Choroid plexus epithelial cell (primary cell): ENCODE results near the gene HSDL2.
A peak's percentile ranks its signal among the peaks of the same experiment; 100 is the strongest.

ENCODE experiments used
- DNase-seq: peaks from one replicate; pipeline ENCODE4 v3.0.0-alpha.2; 2010; ENCODE audit warnings: low read depth
- H3K4me3 ChIP-seq: 2 replicates; pipeline ENCODE4 v1.5.1; 2011; ENCODE audit warnings: low read depth, mild to moderate bottlenecking, control low read depth, low read length, moderate library complexity
- TF ChIP-seq, protein P1 (sequence below): conservative IDR thresholded peaks from 2 replicates; pipeline ENCODE4 v1.5.1; 2011; ENCODE audit warnings: low read depth, mild to moderate bottlenecking, control low read depth, inconsistent platforms, low read length, moderate library complexity

Gene HSDL2

DNA sequence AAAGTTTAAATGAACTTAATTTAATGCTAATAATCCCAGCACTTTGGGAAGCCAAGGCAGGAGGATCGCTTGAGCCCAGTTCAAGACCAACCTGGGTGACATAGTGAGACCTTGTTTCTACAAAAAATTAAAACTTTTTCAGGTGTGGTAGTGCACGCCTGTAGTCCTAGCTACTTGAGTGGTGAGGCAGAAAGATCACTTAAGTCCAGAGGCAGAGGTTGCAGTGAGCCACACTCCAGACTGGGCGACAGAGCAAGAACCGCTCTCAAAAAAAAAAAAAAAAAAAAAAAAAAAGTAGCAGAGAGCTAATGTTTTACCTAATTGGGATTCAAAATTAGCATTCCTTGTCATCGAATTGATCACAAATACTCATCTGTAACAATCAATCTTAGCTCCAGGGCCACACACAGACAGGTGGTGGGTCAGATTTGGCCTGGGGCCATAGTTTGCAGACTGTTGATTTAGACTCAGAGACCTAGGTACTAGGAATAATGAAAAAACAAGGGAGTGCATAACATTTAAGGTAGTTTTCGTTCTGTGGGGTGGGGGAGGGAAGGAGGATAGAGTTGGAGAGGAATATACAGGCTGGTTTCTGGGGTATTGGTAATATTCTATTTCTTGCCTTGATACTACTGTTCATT is 21.4 kb downstream of the HSDL2 start:
- DNase-seq, result no peak
- TF ChIP-seq, protein P1, sequence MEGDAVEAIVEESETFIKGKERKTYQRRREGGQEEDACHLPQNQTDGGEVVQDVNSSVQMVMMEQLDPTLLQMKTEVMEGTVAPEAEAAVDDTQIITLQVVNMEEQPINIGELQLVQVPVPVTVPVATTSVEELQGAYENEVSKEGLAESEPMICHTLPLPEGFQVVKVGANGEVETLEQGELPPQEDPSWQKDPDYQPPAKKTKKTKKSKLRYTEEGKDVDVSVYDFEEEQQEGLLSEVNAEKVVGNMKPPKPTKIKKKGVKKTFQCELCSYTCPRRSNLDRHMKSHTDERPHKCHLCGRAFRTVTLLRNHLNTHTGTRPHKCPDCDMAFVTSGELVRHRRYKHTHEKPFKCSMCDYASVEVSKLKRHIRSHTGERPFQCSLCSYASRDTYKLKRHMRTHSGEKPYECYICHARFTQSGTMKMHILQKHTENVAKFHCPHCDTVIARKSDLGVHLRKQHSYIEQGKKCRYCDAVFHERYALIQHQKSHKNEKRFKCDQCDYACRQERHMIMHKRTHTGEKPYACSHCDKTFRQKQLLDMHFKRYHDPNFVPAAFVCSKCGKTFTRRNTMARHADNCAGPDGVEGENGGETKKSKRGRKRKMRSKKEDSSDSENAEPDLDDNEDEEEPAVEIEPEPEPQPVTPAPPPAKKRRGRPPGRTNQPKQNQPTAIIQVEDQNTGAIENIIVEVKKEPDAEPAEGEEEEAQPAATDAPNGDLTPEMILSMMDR, result no peak
- H3K4me3 ChIP-seq, result no peak overlapping the region

DNA sequence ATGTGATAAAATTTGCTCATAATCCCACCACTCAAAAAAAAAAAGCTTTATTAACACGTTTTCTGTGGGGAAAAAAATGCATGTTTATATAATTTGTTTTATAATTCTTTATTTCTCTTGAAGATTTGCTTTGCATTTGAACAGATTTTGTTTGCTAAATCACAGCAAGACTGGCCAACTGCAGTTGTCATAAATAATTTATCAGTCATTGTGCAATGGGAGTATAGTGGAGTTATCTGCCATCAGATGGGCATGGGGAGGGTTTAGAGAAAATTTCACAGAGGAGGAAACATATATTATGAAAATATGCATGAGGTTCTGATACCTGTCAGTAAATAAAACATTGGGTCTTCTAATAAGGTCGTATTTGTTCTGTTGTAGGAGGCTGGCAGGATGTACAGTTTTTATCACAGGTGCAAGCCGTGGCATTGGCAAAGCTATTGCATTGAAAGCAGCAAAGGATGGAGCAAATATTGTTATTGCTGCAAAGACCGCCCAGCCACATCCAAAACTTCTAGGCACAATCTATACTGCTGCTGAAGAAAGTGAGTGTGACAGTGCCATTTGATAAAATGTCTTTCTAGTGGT is 23.8 kb downstream of the HSDL2 start:
- no peak for DNase-seq
- H3K4me3 ChIP-seq, result no peak overlapping the region
- TF ChIP-seq, protein P1, result no peak

DNA sequence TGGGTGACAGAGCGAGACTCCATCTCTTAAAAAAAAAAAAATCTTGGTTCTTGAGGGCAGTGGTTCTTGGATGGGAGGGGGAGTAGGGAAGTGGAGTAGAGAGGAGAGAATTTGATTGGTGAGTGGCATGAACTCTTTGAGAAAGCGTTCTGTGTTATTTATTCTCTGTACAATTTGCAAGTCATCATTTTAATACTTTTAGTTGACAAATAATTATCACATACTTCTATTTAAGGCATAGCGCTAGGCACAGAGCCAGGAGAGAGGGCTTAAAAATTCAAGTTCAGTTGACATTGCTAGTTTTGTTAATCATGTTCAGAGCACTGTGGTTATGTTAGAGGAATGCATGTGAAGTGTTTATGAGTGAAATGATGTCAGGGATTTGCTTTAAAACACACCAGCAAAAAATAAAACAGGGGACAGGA is 24.6 kb downstream of the HSDL2 start:
- TF ChIP-seq, protein P1, result no peak
- peak; percentile 72 for DNase-seq
- H3K4me3 ChIP-seq, result no peak overlapping the region

DNA sequence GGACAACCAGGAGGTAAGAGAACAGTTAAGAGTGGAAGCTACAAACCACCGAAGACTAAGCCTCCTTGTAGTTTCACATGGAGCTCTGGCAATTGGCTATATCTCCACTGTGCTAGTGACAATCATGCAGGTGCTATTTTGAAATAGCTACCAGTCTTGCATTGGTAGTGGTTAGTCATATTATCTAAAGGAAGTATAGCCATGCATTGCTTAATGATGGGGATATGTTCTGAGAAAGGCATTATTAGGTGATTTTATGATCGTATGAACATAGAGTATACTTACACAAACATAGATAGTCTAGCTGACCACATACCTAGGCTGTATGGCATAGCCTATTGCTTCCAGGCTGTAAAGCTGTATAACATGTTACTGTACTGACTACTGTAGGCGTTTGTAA is 28.4 kb downstream of the HSDL2 start:
- DNase-seq, result no peak
- H3K4me3 ChIP-seq, result no peak overlapping the region
- TF ChIP-seq, protein P1, result no peak

DNA sequence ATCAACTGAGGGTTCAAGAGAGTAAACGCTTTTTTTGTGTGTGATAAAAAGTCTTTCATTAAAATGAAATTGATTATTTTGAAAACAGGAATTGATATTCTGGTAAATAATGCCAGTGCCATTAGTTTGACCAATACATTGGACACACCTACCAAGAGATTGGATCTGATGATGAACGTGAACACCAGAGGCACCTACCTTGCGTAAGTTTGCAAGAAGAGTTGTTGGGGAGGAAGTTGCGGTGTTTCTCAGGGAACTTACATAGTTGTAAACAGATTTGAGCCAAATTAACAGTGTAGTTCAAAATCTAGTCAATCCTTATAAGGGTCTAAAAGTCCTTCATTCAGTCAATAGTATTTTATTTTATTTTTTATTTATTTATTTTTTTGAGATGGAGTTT is 28.9 kb downstream of the HSDL2 start:
- TF ChIP-seq, protein P1, result no peak
- no peak for DNase-seq
- no peak overlapping the region for H3K4me3 ChIP-seq

DNA sequence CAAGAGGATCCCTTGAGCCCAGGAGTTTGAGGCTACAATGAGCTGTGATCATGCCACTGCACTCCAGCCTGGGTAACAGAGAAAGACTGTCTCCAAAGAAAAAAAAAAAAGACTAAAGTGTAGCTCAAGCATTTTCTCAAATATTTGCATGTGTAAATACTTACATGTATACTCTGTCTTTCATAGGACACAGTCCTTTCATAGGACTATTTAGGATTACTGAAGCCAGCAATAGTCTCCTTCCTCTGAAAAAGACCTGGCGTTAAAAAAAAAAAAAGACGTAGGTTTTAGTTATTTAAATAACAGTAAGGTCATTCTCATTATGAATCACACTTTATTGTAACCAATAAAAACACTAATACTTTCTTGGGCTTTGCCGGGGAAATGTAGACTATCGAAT is 29.9 kb downstream of the HSDL2 start:
- DNase-seq, result no peak

More for the DNA sequence above, 29.9 kb downstream of the HSDL2 start:
- TF ChIP-seq, protein P1, result no peak
- no peak overlapping the region for H3K4me3 ChIP-seq
